ENCODE data around the gene ALDH9A1.
"Not testable (repeated sequence)": the region's sequence is repeated elsewhere in the genome, so short reads cannot be mapped to it uniquely, and the experiment has no call there.

DNA sequence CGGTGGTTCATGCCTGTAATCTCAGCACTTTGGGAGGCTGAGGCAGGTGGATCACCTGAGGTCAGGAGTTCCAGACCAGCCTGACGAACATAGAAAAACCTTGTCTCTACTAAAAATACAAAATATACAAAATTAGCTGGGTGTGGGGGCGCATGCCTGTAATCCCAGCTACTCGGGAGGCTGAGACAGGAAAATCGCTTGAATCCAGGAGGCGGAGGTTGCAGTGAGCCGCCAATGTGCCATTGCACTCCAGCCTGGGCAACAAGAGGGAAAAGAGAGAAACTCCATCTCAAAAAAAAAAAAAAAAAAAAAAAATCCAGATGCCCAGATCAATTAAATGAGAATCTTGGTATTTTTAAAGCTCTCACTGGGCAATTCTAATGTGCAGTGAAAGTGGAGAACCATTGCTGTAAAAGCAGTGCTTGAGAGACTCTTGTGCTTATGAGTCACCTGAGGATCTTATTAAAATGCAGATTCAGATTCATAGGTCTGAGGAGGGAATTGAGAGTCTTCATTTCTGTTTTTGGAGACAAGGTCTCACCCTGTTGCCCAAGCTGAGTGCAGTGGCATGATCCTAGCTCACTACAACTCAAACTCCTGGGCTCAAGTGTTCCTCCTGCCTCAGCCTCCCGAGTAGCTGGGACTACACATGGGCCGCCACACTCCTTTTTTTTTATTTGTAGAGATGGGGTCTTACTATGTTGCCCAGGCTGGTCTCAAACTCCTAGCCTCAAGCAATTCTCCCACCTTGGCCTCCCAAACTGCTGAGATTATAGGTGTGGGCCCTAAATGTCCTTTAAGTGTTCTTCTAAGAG lies 39.4 kb downstream of the ALDH9A1 start:
- TF ChIP-seq POLR2AphosphoS5 (IDR thresholded peaks at IDR 0.05), result not testable (repeated sequence)
- TF ChIP-seq, protein P1, sequence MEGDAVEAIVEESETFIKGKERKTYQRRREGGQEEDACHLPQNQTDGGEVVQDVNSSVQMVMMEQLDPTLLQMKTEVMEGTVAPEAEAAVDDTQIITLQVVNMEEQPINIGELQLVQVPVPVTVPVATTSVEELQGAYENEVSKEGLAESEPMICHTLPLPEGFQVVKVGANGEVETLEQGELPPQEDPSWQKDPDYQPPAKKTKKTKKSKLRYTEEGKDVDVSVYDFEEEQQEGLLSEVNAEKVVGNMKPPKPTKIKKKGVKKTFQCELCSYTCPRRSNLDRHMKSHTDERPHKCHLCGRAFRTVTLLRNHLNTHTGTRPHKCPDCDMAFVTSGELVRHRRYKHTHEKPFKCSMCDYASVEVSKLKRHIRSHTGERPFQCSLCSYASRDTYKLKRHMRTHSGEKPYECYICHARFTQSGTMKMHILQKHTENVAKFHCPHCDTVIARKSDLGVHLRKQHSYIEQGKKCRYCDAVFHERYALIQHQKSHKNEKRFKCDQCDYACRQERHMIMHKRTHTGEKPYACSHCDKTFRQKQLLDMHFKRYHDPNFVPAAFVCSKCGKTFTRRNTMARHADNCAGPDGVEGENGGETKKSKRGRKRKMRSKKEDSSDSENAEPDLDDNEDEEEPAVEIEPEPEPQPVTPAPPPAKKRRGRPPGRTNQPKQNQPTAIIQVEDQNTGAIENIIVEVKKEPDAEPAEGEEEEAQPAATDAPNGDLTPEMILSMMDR (IDR thresholded peaks at IDR 0.05), result not testable (repeated sequence)

All from breast epithelium (tissue), 3 donors.